K562 (cell line): ENCODE results near the gene CXCL14. TPM values are rescaled to one million over a fixed set of nuclear protein-coding genes. Genes with fewer than 3 reads are reported as not detected.

Source experiments
- CHD7 ChIP-seq: fragments of 200-600 bp; sonication (generic); IDR thresholded peaks from one replicate; pipeline ENCODE4 v1.6.1; 2012; ENCODE audit warnings: mild to moderate bottlenecking, low read depth, low read length, inconsistent platforms
- CTBP1 ChIP-seq: fragments of 450-650 bp; IDR thresholded peaks from 2 replicates; pipeline ENCODE4 v1.6.1; 2016; ENCODE audit warnings: borderline replicate concordance
- polyA plus RNA-seq, 8 experiments: library from polyadenylated mRNA; depleted of rRNA in 4 of 8; stranded (reverse) in 5 of 8; unstranded in 3 of 8; fragments of >200 nt; fragmentation: Nextera tagmentation in 2 of 8; fragmentation: Illumina TruSeq in 1 of 8; extraction: Ambion mirVana in 2 of 8; extraction: Trizol in 1 of 8; gene quantifications; 2 replicates each; pipeline versions ENCODE4 v1.2.1 to v1.2.3, GENCODE V29; 2011 to 2014; ENCODE audit warnings: inconsistent platforms in 1 of 8, missing spikeins in 1 of 8
- total RNA-seq, 7 experiments: library from RNA; depleted of rRNA in 6 of 7; stranded (reverse); fragments of >200 nt in 6 of 7; fragmentation: Illumina TruSeq in 2 of 7; extraction: Trizol in 2 of 7; gene quantifications; 2 replicates each; pipeline versions ENCODE4 v1.2.1 to v1.2.3, GENCODE V29; 2011 to 2021; ENCODE audit warnings: low replicate concordance in 1 of 7

Gene CXCL14
- total and polyA plus RNA-seq, 9 of the 15 experiments (the other 6 are each of a cell fraction or from before 2014, with no cell fraction given): not detected

- TF ChIP-seq CHD7 (no peak), CTBP1 (0 out of 2 replicates have a peak, but pooled peaks have one; percentile 29)
Measured at GRCh38 chr5:135600971-135601381, 22.2 kb upstream of the CXCL14 start (continued).
